Left renal pelvis (tissue), 4 donors: ENCODE data around the gene FLT4. TPM values are rescaled to one million over a fixed set of nuclear protein-coding genes. Genes with fewer than 3 reads are reported as not detected.
A peak's percentile ranks its signal among the peaks of the same experiment; 100 is the strongest.

ENCODE experiments used
- DNase-seq, 4 donors: peaks; one replicate each; pipeline ENCODE4 v3.0.0-alpha.2; 2013; ENCODE audit warnings: low read depth in 4 of 4, low spot score in 3 of 4
- polyA plus RNA-seq, 4 donors: library from polyadenylated mRNA; unstranded; fragments of 120-200 nt; gene quantifications; one replicate each; pipeline ENCODE4 v1.2.1, GENCODE V29; 2013; ENCODE audit not compliant: insufficient read length in 4 of 4

Gene FLT4
- polyA plus RNA-seq, 4 donors: 9.3 to 32.5 (median 25.4) TPM

DNA sequence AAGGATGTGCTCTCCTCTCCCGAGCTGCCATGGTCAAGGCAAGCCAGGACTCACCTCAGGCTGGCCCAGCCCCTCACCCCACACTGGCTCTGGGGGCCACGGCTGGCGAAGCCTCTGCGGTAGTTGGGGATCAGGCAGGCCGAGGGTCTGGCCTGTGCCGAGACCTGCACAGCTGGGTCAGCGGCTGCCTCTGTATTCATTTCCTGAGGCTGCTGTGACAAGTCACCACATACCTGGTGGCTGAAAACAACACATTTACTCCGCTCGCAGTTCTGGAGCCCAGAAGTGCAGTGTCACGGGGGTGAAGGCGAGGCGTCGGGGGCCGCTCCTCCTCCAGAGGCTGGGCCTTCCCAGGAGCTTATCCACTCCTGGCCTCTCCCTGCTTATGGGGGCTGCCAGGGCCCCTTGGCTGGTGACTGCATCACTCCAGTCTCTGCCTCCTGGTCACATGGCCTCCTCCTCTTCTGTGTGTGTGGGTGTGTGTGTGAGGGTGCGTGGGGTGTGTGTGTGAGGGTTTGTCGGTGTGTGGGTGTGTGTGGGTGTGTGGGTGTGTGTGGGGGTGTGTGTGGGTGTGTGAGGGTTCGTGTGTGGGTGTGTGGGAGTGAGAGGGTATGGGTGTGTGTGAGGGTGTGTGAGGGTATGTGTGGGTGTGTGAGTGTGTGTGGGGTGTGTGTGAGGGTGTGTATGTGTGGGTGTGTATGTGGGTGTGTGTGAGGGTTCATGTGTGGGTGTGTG, 54.9 kb downstream of the FLT4 start:
- DNase-seq: no peak

GRCh38 chr5:180593446-180594206, 55.8 kb downstream of the FLT4 start:
- no peak for DNase-seq

GRCh38 chr5:180592176-180592575, 57.2 kb downstream of the FLT4 start:
- DNase-seq: no peak

- DNase-seq: no peak
Observed at GRCh38 chr5:180591311-180591887, 58.0 kb downstream of the FLT4 start, which contains the start of gene SCGB3A1. TSS of gene SCGB3A1 (minus strand) at chr5:180591499. CDS start at chr5:180591462, 37 bp downstream.

DNA sequence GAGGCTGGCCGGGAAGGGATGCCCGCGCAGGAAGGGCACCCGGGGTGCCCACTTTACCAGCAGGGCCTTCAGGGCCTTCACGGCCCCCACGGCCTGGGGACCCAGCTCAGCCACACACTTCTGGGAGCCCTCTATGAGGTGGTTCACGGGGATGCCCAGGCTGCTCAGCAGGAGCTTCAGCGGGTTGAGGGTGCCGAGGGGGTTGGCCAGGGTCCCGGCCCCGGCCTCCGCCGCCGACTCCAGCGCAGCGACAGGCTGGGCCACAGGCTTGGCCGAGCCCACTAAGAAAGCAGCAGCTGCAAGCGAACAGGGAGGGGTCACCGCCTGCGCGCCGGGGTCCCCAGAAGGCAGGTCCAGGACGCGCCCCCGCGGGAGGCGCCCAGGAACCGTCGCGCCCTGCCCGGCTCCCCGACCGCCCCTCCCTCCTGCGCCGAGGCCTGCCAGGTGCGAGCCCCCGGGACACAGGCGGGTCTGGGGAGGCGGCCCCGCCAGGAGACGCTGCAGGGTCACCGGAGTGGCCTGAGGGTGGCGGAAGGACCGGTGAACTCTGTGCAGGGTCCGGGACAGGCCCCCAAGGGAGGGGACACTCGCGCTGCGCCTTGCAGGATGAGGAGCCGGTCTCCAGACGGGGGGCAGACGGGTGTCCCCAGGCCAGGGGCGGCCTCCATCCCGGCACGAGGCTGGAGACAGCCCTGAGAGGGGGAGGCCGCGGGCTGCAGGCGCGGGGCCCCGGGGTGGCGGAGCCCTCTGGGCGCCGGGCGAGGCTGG, 58.7 kb downstream of the FLT4 start:
- no peak for DNase-seq

DNA sequence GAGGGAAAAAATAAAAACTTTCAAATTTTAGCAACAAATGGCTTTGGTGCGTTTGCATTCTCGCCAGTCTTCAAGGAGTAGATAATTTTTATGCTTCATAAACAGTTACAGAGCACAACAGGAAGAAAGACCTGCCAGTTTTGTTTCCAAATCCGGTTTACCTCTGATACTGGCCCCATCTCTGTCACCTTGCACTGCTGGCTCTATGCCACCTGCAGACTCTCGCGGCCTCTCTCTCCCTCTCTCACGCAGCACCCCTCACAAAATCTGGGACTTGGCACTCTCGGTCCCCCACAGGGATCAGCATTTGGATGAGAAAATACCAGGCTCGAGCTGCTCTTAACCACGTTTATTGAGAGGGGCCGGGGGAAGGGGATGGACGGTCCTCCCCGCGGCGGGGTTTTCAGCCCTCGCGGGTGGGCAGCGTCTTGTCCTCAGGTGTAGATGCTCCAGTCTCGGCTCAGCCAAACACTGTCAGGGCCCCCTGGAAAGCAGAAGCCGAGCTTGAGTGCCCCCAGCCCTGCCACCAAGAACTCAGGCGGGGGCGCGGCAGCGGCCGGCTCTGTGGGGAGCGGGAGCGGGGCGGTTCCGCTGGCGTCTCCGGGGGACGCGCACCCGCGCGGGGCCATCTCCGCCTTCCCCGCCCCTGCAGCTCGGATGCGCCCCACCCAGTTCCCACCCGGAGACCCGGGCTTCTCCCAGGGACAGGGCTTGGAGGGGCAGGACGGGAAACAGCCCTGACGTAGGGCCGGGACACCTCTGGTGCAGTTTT, 59.4 kb downstream of the FLT4 start:
- DNase-seq: no peak

- no peak for DNase-seq
Observed at GRCh38 chr5:180586870-180587269, 62.5 kb downstream of the FLT4 start.

DNA sequence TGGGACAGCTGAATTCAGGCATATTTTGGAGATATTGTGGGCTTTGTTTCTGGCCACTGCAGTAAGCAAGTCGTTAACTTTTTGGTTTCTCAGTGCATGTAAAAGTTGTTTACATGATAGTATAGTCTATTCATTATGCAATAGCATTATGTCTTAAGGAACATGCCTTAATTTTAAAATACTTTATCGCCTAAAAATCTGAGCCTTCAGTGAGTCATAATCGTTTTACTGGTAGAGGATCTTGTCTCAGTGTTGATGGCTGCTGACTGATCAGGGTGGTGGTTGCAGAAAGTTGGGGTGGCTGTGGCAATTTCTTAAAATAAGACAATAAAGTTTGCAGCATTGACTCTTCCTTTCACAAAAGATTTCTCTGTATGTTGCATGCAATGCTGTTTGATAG, 63.2 kb downstream of the FLT4 start:
- DNase-seq: no peak

GRCh38 chr5:180583738-180584137, 65.7 kb downstream of the FLT4 start:
- DNase-seq: no peak

DNA sequence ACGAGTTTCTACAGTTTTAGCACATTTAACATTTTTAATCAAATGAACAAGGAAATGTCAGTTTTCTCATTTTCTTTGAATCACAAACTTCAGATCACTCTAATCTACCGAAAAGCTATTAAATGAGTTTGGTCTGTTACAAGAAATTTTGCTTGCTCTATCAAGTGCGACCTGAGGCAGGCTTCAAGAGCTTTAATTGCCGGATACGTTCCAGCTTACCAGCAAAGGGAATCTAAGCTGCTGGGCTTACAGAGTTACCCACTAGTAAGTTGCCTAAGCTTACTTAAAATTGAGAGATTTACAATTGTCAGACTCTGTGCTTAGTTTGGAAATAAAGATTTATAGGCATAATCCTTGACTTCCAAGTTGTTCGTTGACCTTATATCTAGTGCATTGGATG, 68.7 kb downstream of the FLT4 start:
- DNase-seq: peak in 1 of 4 donors; percentile 35

- no peak for DNase-seq
Observed at GRCh38 chr5:180575571-180575970, 73.8 kb downstream of the FLT4 start.

DNA sequence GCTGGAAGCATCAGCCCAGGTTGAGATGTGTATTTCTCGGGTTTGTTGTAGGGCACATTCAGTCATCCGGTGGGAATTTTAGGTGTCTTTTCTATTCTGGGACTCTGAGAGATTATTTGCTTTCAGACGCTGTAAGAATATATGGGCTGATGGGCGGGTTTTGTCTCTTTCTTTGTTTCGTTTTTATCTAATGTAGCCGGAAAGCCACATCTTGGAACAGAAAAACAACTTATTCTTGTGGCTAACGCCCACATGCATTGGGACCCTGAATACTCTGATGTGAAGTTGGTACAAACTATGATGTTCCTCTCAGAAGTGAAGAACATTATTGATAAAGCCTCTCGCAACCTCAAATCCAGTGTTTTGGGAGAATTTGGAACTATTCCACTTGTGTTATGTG, 80.5 kb downstream of the FLT4 start:
- no peak for DNase-seq

DNA sequence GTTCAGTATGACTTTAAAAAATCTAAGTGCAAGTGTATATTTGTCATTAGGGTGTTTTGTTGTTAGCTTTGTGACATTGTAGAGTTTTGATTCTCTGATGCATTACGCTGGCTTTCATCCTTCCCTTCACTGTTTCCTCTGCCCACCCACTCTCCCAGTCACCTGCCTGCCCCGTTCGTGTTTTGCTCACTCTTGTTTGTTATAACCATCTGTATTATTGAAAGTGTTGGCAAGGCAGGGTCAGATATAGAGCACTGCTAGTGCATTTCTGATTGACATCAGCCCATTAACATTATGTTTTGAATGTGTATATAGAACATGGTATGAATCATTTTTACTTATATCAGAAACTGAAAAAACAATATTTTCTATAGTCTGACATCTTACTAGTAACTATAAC, 85.4 kb downstream of the FLT4 start:
- DNase-seq: no peak

- DNase-seq: no peak
Observed at GRCh38 chr5:180558232-180558631, 91.2 kb downstream of the FLT4 start.

GRCh38 chr5:180557217-180557809, 92.1 kb downstream of the FLT4 start:
- DNase-seq: no peak

DNA sequence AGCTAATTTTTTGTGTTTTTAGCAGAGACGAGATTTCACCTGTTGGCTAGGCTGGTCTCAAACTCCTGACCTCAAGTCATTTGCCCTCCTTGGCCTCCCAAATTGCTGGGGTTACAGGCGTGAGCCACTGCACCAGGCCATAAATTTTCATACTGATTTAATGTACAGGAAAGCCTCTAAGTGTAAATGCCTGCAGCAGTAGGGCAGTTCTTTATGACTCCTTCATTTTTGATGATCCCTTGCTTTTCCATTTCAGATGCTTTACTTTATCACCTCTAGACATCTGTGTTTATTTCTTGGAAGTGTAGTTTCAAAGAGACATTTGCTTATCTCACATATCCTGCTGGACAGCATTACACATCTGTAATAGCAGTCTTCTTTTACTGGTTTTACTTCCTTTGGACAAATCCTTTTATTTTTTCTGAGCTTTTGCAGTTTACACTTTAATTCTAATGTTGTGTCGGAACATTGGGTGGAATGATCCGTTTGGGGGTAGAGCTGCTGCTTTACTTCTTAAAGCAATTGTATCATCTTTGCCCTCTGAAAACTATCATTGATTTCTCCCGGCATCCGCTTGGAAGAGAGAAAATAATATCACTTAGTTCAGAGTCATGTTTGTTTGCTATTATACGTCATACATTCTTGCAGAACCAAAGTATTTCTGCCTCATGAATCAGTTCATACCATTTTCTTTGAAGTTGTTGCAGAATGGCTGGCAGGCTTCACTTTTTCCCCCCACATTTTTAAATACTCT, 94.1 kb downstream of the FLT4 start:
- no peak for DNase-seq

- DNase-seq: no peak
Observed at GRCh38 chr5:180553530-180553929, 95.9 kb downstream of the FLT4 start.
